SU-DHL-6 (cell line): ENCODE measurements around the gene RSPH1.

Source experiments
- CTCF ChIP-seq: fragments of 200-600 bp; sonication (generic); IDR thresholded peaks from one replicate; pipeline ENCODE4 v1.5.1; 2017; ENCODE audit warnings: antibody characterized with exemption, mild to moderate bottlenecking, low read length, moderate library complexity; ENCODE audit not compliant: insufficient read depth, poor library complexity, severe bottlenecking
- EZH2phosphoT487 ChIP-seq: fragments of 200-600 bp; sonication (generic), shearing (Covaris generic); conservative IDR thresholded peaks from 2 replicates; pipeline ENCODE4 v1.6.1; 2018; ENCODE audit warnings: mild to moderate bottlenecking, antibody characterized with exemption, low read length, moderate library complexity, mixed read lengths

GRCh38 chr21:42542596-42542995 lies 46.6 kb upstream of the RSPH1 start:
- no peak for TF ChIP-seq CTCF
- no peak for TF ChIP-seq EZH2phosphoT487
